SK-MEL-5 (cell line): ENCODE data around the gene KCNA1. TPM values are rescaled to one million over a fixed set of nuclear protein-coding genes. Genes with fewer than 3 reads are reported as not detected.

Experiments
- DNase-seq: peaks from one replicate; pipeline ENCODE4 v3.0.0-alpha.2; 2016; ENCODE audit warnings: low read depth, low spot score
- in situ Hi-C: cut with HindIII; loops from 2 replicates; pipeline ENCODE4 v1.10.0; 2016; ENCODE audit warnings: low sequenced_read_pairs, high pct_unique_total_duplicates, low pct_unique_long_range_greater_than_20kb
- total RNA-seq: library from RNA; depleted of rRNA; stranded (reverse); fragments of >200 nt; shearing (Covaris generic); gene quantifications from 2 replicates; pipeline ENCODE4 v1.2.3, GENCODE V29; 2014; rRNA removed

KCNA1 gene
- total RNA-seq, 1 experiment from 2014 or later = not detected

GRCh38 chr12:4951083-4951482 is 41.4 kb downstream of the KCNA1 start:
- in situ Hi-C loops = no loop called here
- DNase-seq = no peak

GRCh38 chr12:4951601-4952000 is 41.9 kb downstream of the KCNA1 start:
- DNase-seq = no peak
- in situ Hi-C loops = no loop called here

GRCh38 chr12:4954621-4955354 is 45.1 kb downstream of the KCNA1 start:
- in situ Hi-C loops = no loop called here
- DNase-seq = no peak

- in situ Hi-C loops = no loop called here
- DNase-seq = no peak
Measured at GRCh38 chr12:4956054-4956453, 46.3 kb downstream of the KCNA1 start.

- no peak for DNase-seq
- in situ Hi-C loops = no loop called here
Measured at GRCh38 chr12:4956968-4957367, 47.3 kb downstream of the KCNA1 start.

GRCh38 chr12:4957761-4958160 is 48.1 kb downstream of the KCNA1 start:
- DNase-seq = no peak
- in situ Hi-C loops = no loop called here

GRCh38 chr12:4958697-4959375 is 49.1 kb downstream of the KCNA1 start:
- in situ Hi-C loops = no loop called here
- no peak for DNase-seq

GRCh38 chr12:4959381-4959780 is 49.7 kb downstream of the KCNA1 start:
- DNase-seq = no peak
- in situ Hi-C loops = no loop called here

- in situ Hi-C loops = no loop called here
- DNase-seq = no peak
Measured at GRCh38 chr12:4960030-4960429, 50.3 kb downstream of the KCNA1 start.

- DNase-seq = no peak
Measured at GRCh38 chr12:4960547-4960946, 50.8 kb downstream of the KCNA1 start.

GRCh38 chr12:4961311-4961710 is 51.6 kb downstream of the KCNA1 start:
- in situ Hi-C loops = no loop called here
- no peak for DNase-seq

More at GRCh38 chr12:4960547-4960946, 50.8 kb downstream of the KCNA1 start:
- in situ Hi-C loops = no loop called here

- in situ Hi-C loops = no loop called here
- no peak for DNase-seq
Measured at GRCh38 chr12:4962539-4963486, 53.1 kb downstream of the KCNA1 start.

Other genes with a start within 250 kb of the KCNA1 start
- gene GALNT8, start 189.5 kb upstream of the KCNA1 start, total RNA-seq = not detected in 2 replicates
- gene KCNA5, start 134.0 kb downstream of the KCNA1 start, total RNA-seq = not detected in 2 replicates